Uterus (tissue), 2 donors: ENCODE measurements around the gene FLNB.

Experiments used
- CTCF ChIP-seq, 4 experiments: fragments of 200-600 bp in 2 of 4; fragments of 450-650 bp in 2 of 4; sonication (generic) in 2 of 4; IDR thresholded peaks; one replicate each; pipeline ENCODE4 v1.5.1; 2016 to 2019; ENCODE audit warnings: antibody characterized with exemption in 4 of 4, mild to moderate bottlenecking in 2 of 4, moderate library complexity in 1 of 4
- POLR2A ChIP-seq, 2 donors: fragments of 450-650 bp; IDR thresholded peaks; one replicate each; pipeline ENCODE4 v1.6.1; 2016; ENCODE audit warnings: antibody characterized with exemption in 2 of 2, mild to moderate bottlenecking in 1 of 2, moderate library complexity in 1 of 2

GRCh38 chr3:58107597-58107996 lies 99.4 kb downstream of the FLNB start:
- TF ChIP-seq CTCF (IDR thresholded peaks at IDR 0.05): no peak
- TF ChIP-seq POLR2A (IDR thresholded peaks at IDR 0.05): no peak
